ENCODE results near the gene DBNDD2.

DNA sequence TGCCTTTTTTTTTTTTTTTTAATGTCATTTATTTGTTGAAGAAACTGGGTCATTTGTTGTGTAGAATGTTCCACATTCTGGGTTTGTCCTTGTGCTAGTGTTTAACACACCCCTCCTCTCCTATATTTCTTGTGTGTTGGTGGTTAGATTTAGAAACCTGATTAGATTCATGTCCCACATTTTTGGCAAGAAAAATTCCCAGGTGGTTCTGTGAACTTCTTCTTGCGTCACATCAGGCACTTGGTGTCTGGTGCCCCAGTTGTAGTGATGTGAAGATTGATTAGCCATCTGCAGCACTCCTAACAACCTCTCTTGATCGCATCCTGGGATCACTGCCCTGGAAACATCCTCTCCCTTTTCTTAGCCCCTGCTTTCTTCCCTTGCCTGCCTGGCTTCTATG is 15.6 kb downstream of the DBNDD2 start:
- TF ChIP-seq CTCF (IDR thresholded peaks at IDR 0.05; ENCODE audit: insufficient read depth, low read length, poor library complexity, severe bottlenecking) (no peak), EZH2phosphoT487 (conservative IDR thresholded peaks at IDR 0.05; ENCODE audit: low read length) (no peak)

Data from SU-DHL-6 (cell line).